Stimulated activated naive CD8-positive, alpha-beta T cell treated with anti-CD3 and anti-CD28 coated beads, Interleukin-15, amount 100 ng/mL, for 72 hours (primary cell): ENCODE measurements around the gene HTR2C.
"Not testable (repeated sequence)": the region's sequence is repeated elsewhere in the genome, so short reads cannot be mapped to it uniquely, and the experiment has no call there.

Source experiments
- ATAC-seq: fragments of 150-1000 bp; cut with Tn5 transposase; 2 replicates; pipeline ENCODE4 v1.10.0; 2021; ENCODE audit warnings: mild to moderate bottlenecking, moderate library complexity
- DNase-seq, 2 donors: peaks; one replicate each; pipeline ENCODE4 v3.0.0; 2021 to 2022
- H3K27ac Mint-ChIP-seq, 2 donors: one replicate each; pipeline ENCODE4 v1.8.0; 2022; ENCODE audit warnings: mild to moderate bottlenecking in 2 of 2, mixed read lengths in 2 of 2, moderate library complexity in 2 of 2
- H3K27me3 Mint-ChIP-seq: one replicate; pipeline ENCODE4 v1.8.0; 2022; ENCODE audit warnings: mixed read lengths
- H3K4me1 Mint-ChIP-seq: one replicate; pipeline ENCODE4 v1.8.0; 2022; ENCODE audit warnings: mild to moderate bottlenecking, mixed read lengths
- H3K4me3 Mint-ChIP-seq, 2 donors: one replicate each; pipeline ENCODE4 v1.8.0; 2022; ENCODE audit warnings: mild to moderate bottlenecking in 2 of 2, mixed read lengths in 2 of 2, moderate library complexity in 1 of 2
- H3K9me3 Mint-ChIP-seq, 2 donors: one replicate each; pipeline ENCODE4 v1.8.0; 2022; ENCODE audit warnings: mixed read lengths in 2 of 2

The HTR2C gene

GRCh38 chrX:114626323-114626722 lies 42.4 kb downstream of the HTR2C start:
- DNase-seq = no peak
- no peaks in the 10 kb centered on the region for H3K9me3 Mint-ChIP-seq
- H3K4me1 Mint-ChIP-seq = no peaks in the 10 kb centered on the region
- no peak overlapping the region for H3K27ac Mint-ChIP-seq
- ATAC-seq = no peak
- no peaks in the 10 kb centered on the region for H3K27me3 Mint-ChIP-seq
- no peak overlapping the region for H3K4me3 Mint-ChIP-seq

GRCh38 chrX:114635986-114636385 lies 52.1 kb downstream of the HTR2C start:
- no peak overlapping the region for H3K4me3 Mint-ChIP-seq
- H3K4me1 Mint-ChIP-seq = no peaks in the 10 kb centered on the region
- no peaks in the 10 kb centered on the region for H3K9me3 Mint-ChIP-seq
- H3K27ac Mint-ChIP-seq = no peak overlapping the region
- no peak for DNase-seq
- H3K27me3 Mint-ChIP-seq = no peaks in the 10 kb centered on the region
- ATAC-seq = no peak

GRCh38 chrX:114650351-114650750 lies 66.5 kb downstream of the HTR2C start:
- ATAC-seq (no peak), DNase-seq (no peak)
- Mint-ChIP-seq H3K9me3 (no peaks in the 10 kb centered on the region), H3K4me1 (no peaks in the 10 kb centered on the region), H3K27me3 (no peaks in the 10 kb centered on the region), H3K4me3 (no peak overlapping the region), H3K27ac (no peak overlapping the region)

DNA sequence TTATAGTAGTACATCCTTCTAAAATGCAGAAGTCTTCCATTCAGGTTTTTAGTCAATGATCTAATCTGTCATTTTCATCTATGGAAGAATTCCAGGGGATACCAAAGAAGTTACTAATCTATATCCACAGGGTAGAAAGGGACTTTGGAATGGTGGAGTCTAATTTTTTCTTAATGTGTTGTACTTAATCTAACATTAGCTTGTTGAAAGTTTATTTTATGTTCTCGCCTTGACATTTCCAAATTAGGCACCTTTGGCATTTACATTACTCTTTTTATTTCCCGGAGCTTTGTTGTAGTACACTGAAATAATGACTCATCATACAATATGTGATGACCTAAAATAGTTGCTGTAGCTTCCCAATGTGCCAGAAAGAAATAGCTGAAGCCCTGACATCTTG lies 91.5 kb downstream of the HTR2C start:
- Mint-ChIP-seq H3K4me3 (no peak overlapping the region), H3K9me3 (peaks cover 0 to 6% of the 10 kb centered on the region in 2 donors), H3K27ac (no peak overlapping the region), H3K27me3 (no peaks in the 10 kb centered on the region), H3K4me1 (no peaks in the 10 kb centered on the region)
- ATAC-seq (no peak), DNase-seq (no peak)

- H3K27me3 Mint-ChIP-seq, H3K9me3 Mint-ChIP-seq, H3K27ac Mint-ChIP-seq, H3K4me3 Mint-ChIP-seq, DNase-seq, ATAC-seq, H3K4me1 Mint-ChIP-seq: not testable (repeated sequence)
Observed at GRCh38 chrX:114700533-114700932, 116.6 kb downstream of the HTR2C start.

DNA sequence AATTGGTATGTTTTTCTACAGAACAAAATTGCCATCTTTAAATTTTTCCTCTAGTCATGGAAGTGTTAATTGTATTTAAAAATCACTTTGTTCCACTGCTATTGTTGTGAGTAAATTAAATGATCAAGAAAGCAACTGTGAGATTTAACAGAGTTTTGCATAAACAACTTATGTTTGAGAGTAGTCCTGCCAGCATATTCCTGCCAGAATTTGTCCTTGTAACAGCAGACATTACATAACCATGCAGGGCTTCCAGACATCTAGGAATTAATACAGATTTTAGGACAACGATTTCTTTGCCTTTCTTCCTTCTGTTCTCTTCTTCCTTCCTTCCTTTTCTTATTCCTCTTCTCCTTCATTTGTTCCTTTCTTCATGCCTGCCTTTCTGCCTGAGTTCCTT lies 125.5 kb downstream of the HTR2C start:
- ATAC-seq = no peak
- no peak overlapping the region for H3K4me3 Mint-ChIP-seq
- H3K27ac Mint-ChIP-seq = no peak overlapping the region
- H3K4me1 Mint-ChIP-seq = no peaks in the 10 kb centered on the region
- DNase-seq = no peak
- no peaks in the 10 kb centered on the region for H3K9me3 Mint-ChIP-seq
- no peaks in the 10 kb centered on the region for H3K27me3 Mint-ChIP-seq

DNA sequence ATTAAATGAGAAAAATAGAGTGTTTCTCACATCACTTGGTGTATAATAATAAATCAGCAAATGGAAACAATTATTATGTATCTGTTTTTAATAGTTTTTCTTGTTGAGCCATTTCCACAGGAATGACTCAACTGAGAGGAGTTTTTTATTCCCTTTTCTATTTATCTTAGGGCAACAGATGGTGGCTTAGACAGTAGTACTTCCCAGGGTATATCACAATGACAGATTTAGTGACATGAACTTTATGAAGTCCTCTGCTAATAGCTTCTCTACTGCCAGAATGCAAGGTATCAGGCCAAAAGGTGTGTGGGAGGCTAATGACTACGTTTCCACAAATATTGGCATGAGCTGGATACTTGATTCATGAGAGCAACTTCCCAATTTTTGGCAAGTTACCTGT lies 126.7 kb downstream of the HTR2C start:
- ATAC-seq (no peak), DNase-seq (no peak)
- Mint-ChIP-seq H3K9me3 (no peaks in the 10 kb centered on the region), H3K4me3 (no peak overlapping the region), H3K4me1 (no peaks in the 10 kb centered on the region), H3K27ac (no peak overlapping the region), H3K27me3 (no peaks in the 10 kb centered on the region)

- no peak for ATAC-seq
- Mint-ChIP-seq H3K4me3 (no peak overlapping the region), H3K27ac (no peak overlapping the region), H3K4me1 (no peaks in the 10 kb centered on the region), H3K27me3 (no peaks in the 10 kb centered on the region), H3K9me3 (no peaks in the 10 kb centered on the region)
- DNase-seq = no peak
Observed at GRCh38 chrX:114712466-114712865, 128.6 kb downstream of the HTR2C start.

DNA sequence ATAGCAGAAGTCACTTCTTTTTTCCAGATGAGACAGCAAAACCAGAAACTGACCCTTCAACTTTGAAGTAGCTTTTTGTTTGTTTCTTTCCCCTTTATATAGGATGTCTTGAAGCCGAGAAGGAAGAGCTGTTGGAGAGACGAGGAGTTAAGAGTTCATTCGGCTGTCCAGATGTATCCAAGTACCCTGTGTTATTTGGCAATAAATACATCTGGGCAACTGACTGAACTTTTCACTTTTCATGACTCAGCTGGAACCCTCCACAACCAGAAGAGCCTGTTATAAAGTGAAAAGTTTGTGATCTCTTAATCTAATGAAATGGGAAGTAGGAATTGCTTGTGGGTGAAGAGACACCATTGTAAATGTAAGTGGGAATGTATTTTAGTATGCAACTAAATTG lies 131.2 kb downstream of the HTR2C start:
- no peaks in the 10 kb centered on the region for H3K27me3 Mint-ChIP-seq
- H3K4me3 Mint-ChIP-seq = no peak overlapping the region
- H3K27ac Mint-ChIP-seq = no peak overlapping the region
- H3K9me3 Mint-ChIP-seq = no peaks in the 10 kb centered on the region
- no peak for DNase-seq
- ATAC-seq = no peak
- H3K4me1 Mint-ChIP-seq = no peaks in the 10 kb centered on the region

- ATAC-seq (no peak), DNase-seq (no peak)
- Mint-ChIP-seq H3K27me3 (no peaks in the 10 kb centered on the region), H3K9me3 (no peaks in the 10 kb centered on the region), H3K27ac (no peak overlapping the region), H3K4me1 (no peaks in the 10 kb centered on the region), H3K4me3 (no peak overlapping the region)
Observed at GRCh38 chrX:114717921-114718320, 134.0 kb downstream of the HTR2C start.

GRCh38 chrX:114766541-114766940 lies 182.7 kb downstream of the HTR2C start:
- Mint-ChIP-seq H3K4me1 (no peaks in the 10 kb centered on the region), H3K4me3 (no peak overlapping the region), H3K27me3 (no peaks in the 10 kb centered on the region), H3K9me3 (peaks cover 4 to 11% of the 10 kb centered on the region in 2 donors), H3K27ac (no peak overlapping the region)
- ATAC-seq (no peak), DNase-seq (no peak)

GRCh38 chrX:114774691-114775090 lies 190.8 kb downstream of the HTR2C start:
- ATAC-seq (no peak), DNase-seq (no peak)
- H3K9me3 Mint-ChIP-seq = peaks cover 0 to 4% of the 10 kb centered on the region in 2 donors
- no peaks in the 10 kb centered on the region for H3K27me3 Mint-ChIP-seq
- H3K4me1 Mint-ChIP-seq = no peaks in the 10 kb centered on the region
- H3K27ac Mint-ChIP-seq = no peak overlapping the region
- H3K4me3 Mint-ChIP-seq = no peak overlapping the region

- Mint-ChIP-seq H3K27me3 (no peaks in the 10 kb centered on the region), H3K27ac (no peak overlapping the region), H3K9me3 (no peaks in the 10 kb centered on the region), H3K4me1 (no peaks in the 10 kb centered on the region), H3K4me3 (no peak overlapping the region)
- DNase-seq (no peak), ATAC-seq (no peak)
Observed at GRCh38 chrX:114782925-114783324, 199.0 kb downstream of the HTR2C start.

DNA sequence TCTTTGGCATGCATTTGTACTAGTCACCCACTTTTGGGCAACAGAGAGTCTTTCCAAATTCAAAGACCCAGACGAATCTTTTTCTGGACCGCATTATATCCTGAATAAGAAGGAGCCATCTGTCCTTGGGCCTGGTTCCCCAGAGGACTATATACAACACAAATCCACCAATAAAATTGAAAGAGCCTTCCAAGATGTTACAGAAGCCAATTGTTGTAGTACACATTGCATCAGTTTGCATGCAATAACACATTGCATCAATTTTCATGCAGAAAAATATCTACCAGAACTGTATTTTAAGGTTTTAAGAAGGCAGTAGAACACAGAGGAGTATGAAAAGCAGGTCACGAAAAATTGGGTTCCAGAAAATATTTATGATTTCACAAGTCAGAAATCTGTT lies 203.2 kb downstream of the HTR2C start:
- Mint-ChIP-seq H3K27me3 (no peaks in the 10 kb centered on the region), H3K9me3 (no peaks in the 10 kb centered on the region), H3K27ac (no peak overlapping the region), H3K4me3 (no peak overlapping the region), H3K4me1 (no peaks in the 10 kb centered on the region)
- ATAC-seq (no peak), DNase-seq (no peak)

- H3K27me3 Mint-ChIP-seq = no peaks in the 10 kb centered on the region
- no peak overlapping the region for H3K27ac Mint-ChIP-seq
- ATAC-seq = no peak
- no peaks in the 10 kb centered on the region for H3K9me3 Mint-ChIP-seq
- H3K4me3 Mint-ChIP-seq = no peak overlapping the region
- no peak for DNase-seq
- H3K4me1 Mint-ChIP-seq = no peaks in the 10 kb centered on the region
Observed at GRCh38 chrX:114797494-114797893, 213.6 kb downstream of the HTR2C start.

DNA sequence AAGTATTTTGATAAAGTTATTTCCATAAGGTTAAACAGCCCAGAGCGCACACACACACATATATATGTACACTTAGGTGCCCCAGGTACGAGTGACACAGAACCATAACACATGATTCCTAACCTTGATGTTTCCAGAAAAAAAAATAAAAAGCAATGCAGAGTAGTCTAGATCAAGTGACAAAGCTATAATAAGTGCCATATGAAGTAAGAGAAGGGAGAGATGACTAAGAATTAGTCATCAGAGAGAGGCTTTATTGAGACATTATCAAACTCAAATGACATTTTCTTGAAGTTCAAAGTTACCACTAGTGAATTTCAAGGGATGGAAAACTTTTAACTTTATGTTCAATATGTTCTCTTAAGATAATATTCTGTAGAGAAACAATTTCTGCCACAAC lies 215.0 kb downstream of the HTR2C start:
- DNase-seq (no peak), ATAC-seq (no peak)
- no peaks in the 10 kb centered on the region for H3K4me1 Mint-ChIP-seq
- H3K9me3 Mint-ChIP-seq = no peaks in the 10 kb centered on the region
- no peak overlapping the region for H3K27ac Mint-ChIP-seq
- no peaks in the 10 kb centered on the region for H3K27me3 Mint-ChIP-seq
- H3K4me3 Mint-ChIP-seq = no peak overlapping the region

- ATAC-seq (no peak), DNase-seq (no peak)
- no peak overlapping the region for H3K4me3 Mint-ChIP-seq
- H3K27ac Mint-ChIP-seq = no peak overlapping the region
- no peaks in the 10 kb centered on the region for H3K9me3 Mint-ChIP-seq
- H3K4me1 Mint-ChIP-seq = no peaks in the 10 kb centered on the region
- no peaks in the 10 kb centered on the region for H3K27me3 Mint-ChIP-seq
Observed at GRCh38 chrX:114800719-114801118, 216.8 kb downstream of the HTR2C start.

GRCh38 chrX:114819509-114819908 lies 235.6 kb downstream of the HTR2C start:
- H3K4me1 Mint-ChIP-seq = no peaks in the 10 kb centered on the region
- H3K27ac Mint-ChIP-seq = no peak overlapping the region
- ATAC-seq = no peak
- H3K9me3 Mint-ChIP-seq = no peaks in the 10 kb centered on the region
- no peaks in the 10 kb centered on the region for H3K27me3 Mint-ChIP-seq
- H3K4me3 Mint-ChIP-seq = no peak overlapping the region
- no peak for DNase-seq
